AG04449 (cell line): Measurements from ENCODE around the gene COQ2.
"Not testable (repeated sequence)": the region's sequence is repeated elsewhere in the genome, so short reads cannot be mapped to it uniquely, and the experiment has no call there.

Experiments used
- CTCF ChIA-PET: fragments of 350-600 bp; formaldehyde crosslinking; extraction: SDS; loops from one replicate; lab custom pipeline; 2021; ENCODE audit warnings: antibody characterized with exemption; lab: Yijun Ruan, JAX
- POLR2A ChIA-PET: fragments of 400-600, 350-600 bp; formaldehyde crosslinking; extraction: SDS; loops from one replicate; lab custom pipeline; 2020; ENCODE audit warnings: antibody characterized with exemption, inconsistent platforms; lab: Yijun Ruan, JAX
- DNase-seq: peaks from one replicate; pipeline ENCODE4 v3.0.0-alpha.2; 2010; ENCODE audit warnings: low read depth, low spot score
- H3K4me3 ChIP-seq: 2 replicates; pipeline ENCODE4 v1.5.1; 2011; ENCODE audit warnings: low read depth, mild to moderate bottlenecking, control low read depth, low read length
- CTCF ChIP-seq: IDR thresholded peaks from one replicate; pipeline ENCODE4 v1.5.1; 2011; ENCODE audit warnings: mild to moderate bottlenecking, moderate library complexity, low read length, control low read depth, inconsistent platforms; ENCODE audit not compliant: insufficient read depth; ENCODE audit errors: missing control alignments

COQ2 gene

GRCh38 chr4:83247415-83248357 is 36.9 kb downstream of the COQ2 start:
- no peak for TF ChIP-seq CTCF
- CTCF ChIA-PET = no interaction called here
- no peak overlapping the region for H3K4me3 ChIP-seq
- no peak for DNase-seq
- POLR2A ChIA-PET = no interaction called here

- POLR2A ChIA-PET = no interaction called here
- no peak for DNase-seq
- TF ChIP-seq CTCF = no peak
- no peak overlapping the region for H3K4me3 ChIP-seq
- CTCF ChIA-PET = interaction anchor here (0.8 kb wide), 1 partner anchor 11 kb away, joined by 3 read pairs; no protein-coding TSS in a partner anchor
Measured at GRCh38 chr4:83241132-83241531, 43.5 kb downstream of the COQ2 start.

GRCh38 chr4:83240379-83240875 is 44.2 kb downstream of the COQ2 start:
- no peak for DNase-seq
- CTCF ChIA-PET = interaction anchor here (0.8 kb wide), 1 partner anchor 11 kb away, joined by 3 read pairs; no protein-coding TSS in a partner anchor
- H3K4me3 ChIP-seq = no peak overlapping the region

GRCh38 chr4:83238393-83239248 is 46.0 kb downstream of the COQ2 start:
- H3K4me3 ChIP-seq = no peak overlapping the region
- ChIA-PET CTCF (interaction anchor here (1.4 to 2.3 kb wide), 2 partner anchors 15 to 22 kb away, joined by 6 to 8 read pairs; no protein-coding TSS in a partner anchor), POLR2A (no interaction called here)
- DNase-seq = no peak
- TF ChIP-seq CTCF = no peak

More at GRCh38 chr4:83240379-83240875, 44.2 kb downstream of the COQ2 start:
- no peak for TF ChIP-seq CTCF
- POLR2A ChIA-PET = no interaction called here

GRCh38 chr4:83237591-83237990 is 47.0 kb downstream of the COQ2 start:
- no peak overlapping the region for H3K4me3 ChIP-seq
- CTCF ChIA-PET = interaction anchor here (1.4 to 2.3 kb wide), 3 partner anchors 16 to 154 kb away, joined by 3 to 8 read pairs (median 6); no protein-coding TSS in a partner anchor
- DNase-seq = no peak
- TF ChIP-seq CTCF = no peak
- POLR2A ChIA-PET = no interaction called here

- POLR2A ChIA-PET = interaction anchor here (0.8 kb wide), 1 partner anchor 806 kb away, joined by 3 read pairs; the partner anchor contains the start of gene HNRNPDL
- H3K4me3 ChIP-seq, DNase-seq: not testable (repeated sequence)
- CTCF ChIA-PET = interaction anchor here (1.0 kb wide), 1 partner anchor 18 kb away, joined by 3 read pairs; no protein-coding TSS in a partner anchor
Measured at GRCh38 chr4:83235645-83236133, 48.9 kb downstream of the COQ2 start.
